Stimulated activated CD8-positive, alpha-beta memory T cell treated with anti-CD3 and anti-CD28 coated beads, Interleukin-4, amount 100 ng/mL, for 24 hours (primary cell): ENCODE results near the gene RABGAP1.

Experiments used
- DNase-seq: peaks from one replicate; pipeline ENCODE4 v3.0.0-alpha.2; 2020; ENCODE audit warnings: low read depth

Gene RABGAP1

GRCh38 chr9:122944960-122945888 is 4.4 kb downstream of the RABGAP1 start:
- DNase-seq: no peak

- no peak for DNase-seq
Measured at GRCh38 chr9:122946461-122947005, 5.7 kb downstream of the RABGAP1 start.

- DNase-seq: no peak
Measured at GRCh38 chr9:122948313-122948712, 7.5 kb downstream of the RABGAP1 start.

- no peak for DNase-seq
Measured at GRCh38 chr9:122949696-122950095, 8.9 kb downstream of the RABGAP1 start.

GRCh38 chr9:122950263-122950662 is 9.4 kb downstream of the RABGAP1 start:
- DNase-seq: no peak

GRCh38 chr9:122951056-122951455 is 10.2 kb downstream of the RABGAP1 start:
- no peak for DNase-seq

- DNase-seq: no peak
Measured at GRCh38 chr9:122954253-122954691, 13.5 kb downstream of the RABGAP1 start.

GRCh38 chr9:122955961-122956360 is 15.1 kb downstream of the RABGAP1 start:
- DNase-seq: no peak

GRCh38 chr9:122961139-122961538 is 20.3 kb downstream of the RABGAP1 start:
- DNase-seq: no peak

- DNase-seq: no peak
Measured at GRCh38 chr9:122975196-122975595, 34.4 kb downstream of the RABGAP1 start.

- no peak for DNase-seq
Measured at GRCh38 chr9:122978601-122979000, 37.8 kb downstream of the RABGAP1 start.

- no peak for DNase-seq
Measured at GRCh38 chr9:122986010-122986409, 45.2 kb downstream of the RABGAP1 start.

GRCh38 chr9:122988141-122988540 is 47.3 kb downstream of the RABGAP1 start:
- no peak for DNase-seq

GRCh38 chr9:122988920-122989621 is 48.3 kb downstream of the RABGAP1 start:
- DNase-seq: no peak

GRCh38 chr9:122991370-122991830 is 50.6 kb downstream of the RABGAP1 start:
- DNase-seq: no peak

- no peak for DNase-seq
Measured at GRCh38 chr9:122996586-122996985, 55.8 kb downstream of the RABGAP1 start.

- no peak for DNase-seq
Measured at GRCh38 chr9:122998448-122998847, 57.6 kb downstream of the RABGAP1 start.

- DNase-seq: no peak
Measured at GRCh38 chr9:123000371-123001068, 59.7 kb downstream of the RABGAP1 start.

- no peak for DNase-seq
Measured at GRCh38 chr9:123002754-123003153, 61.9 kb downstream of the RABGAP1 start.

- DNase-seq: no peak
Measured at GRCh38 chr9:123003466-123003865, 62.6 kb downstream of the RABGAP1 start.

GRCh38 chr9:123005964-123006363 is 65.1 kb downstream of the RABGAP1 start:
- DNase-seq: no peak

GRCh38 chr9:123007269-123007668 is 66.4 kb downstream of the RABGAP1 start:
- DNase-seq: no peak
